H1 (cell line): ENCODE measurements around the gene GEMIN7.

Experiments used
- HDAC2 ChIP-seq, 2 experiments: fragments of 300-600 bp in 1 of 2; sonication (generic) in 1 of 2; IDR thresholded peaks; 2 replicates each; pipeline ENCODE4 v1.6.1; 2011 to 2012; ENCODE audit warnings: low read depth in 2 of 2, low read length in 2 of 2, mild to moderate bottlenecking in 2 of 2, moderate library complexity in 2 of 2, borderline replicate concordance in 1 of 2, inconsistent platforms in 1 of 2
- POLR2A ChIP-seq, 2 experiments: IDR thresholded peaks; 1 replicate in 1 of 2; 2 replicates in 1 of 2; pipeline ENCODE4 v1.6.1; 2011; ENCODE audit warnings: low read depth in 2 of 2, low read length in 2 of 2, mild to moderate bottlenecking in 2 of 2; ENCODE audit errors: control extremely low read depth in 1 of 2
- POLR2AphosphoS5 ChIP-seq: IDR thresholded peaks from 2 replicates; pipeline ENCODE4 v1.6.1; 2011; ENCODE audit warnings: low read depth, low read length
- TF ChIP-seq, protein P1 (sequence below), 3 experiments: IDR thresholded peaks; 1 replicate in 2 of 3; 2 replicates in 1 of 3; pipeline versions ENCODE4 v1.5.1 to v1.6.1; 2011; ENCODE audit warnings: low read length in 3 of 3, mild to moderate bottlenecking in 3 of 3, inconsistent platforms in 2 of 3, low read depth in 1 of 3, moderate library complexity in 1 of 3; ENCODE audit not compliant: insufficient read depth in 1 of 3; ENCODE audit errors: control extremely low read depth in 1 of 3

DNA sequence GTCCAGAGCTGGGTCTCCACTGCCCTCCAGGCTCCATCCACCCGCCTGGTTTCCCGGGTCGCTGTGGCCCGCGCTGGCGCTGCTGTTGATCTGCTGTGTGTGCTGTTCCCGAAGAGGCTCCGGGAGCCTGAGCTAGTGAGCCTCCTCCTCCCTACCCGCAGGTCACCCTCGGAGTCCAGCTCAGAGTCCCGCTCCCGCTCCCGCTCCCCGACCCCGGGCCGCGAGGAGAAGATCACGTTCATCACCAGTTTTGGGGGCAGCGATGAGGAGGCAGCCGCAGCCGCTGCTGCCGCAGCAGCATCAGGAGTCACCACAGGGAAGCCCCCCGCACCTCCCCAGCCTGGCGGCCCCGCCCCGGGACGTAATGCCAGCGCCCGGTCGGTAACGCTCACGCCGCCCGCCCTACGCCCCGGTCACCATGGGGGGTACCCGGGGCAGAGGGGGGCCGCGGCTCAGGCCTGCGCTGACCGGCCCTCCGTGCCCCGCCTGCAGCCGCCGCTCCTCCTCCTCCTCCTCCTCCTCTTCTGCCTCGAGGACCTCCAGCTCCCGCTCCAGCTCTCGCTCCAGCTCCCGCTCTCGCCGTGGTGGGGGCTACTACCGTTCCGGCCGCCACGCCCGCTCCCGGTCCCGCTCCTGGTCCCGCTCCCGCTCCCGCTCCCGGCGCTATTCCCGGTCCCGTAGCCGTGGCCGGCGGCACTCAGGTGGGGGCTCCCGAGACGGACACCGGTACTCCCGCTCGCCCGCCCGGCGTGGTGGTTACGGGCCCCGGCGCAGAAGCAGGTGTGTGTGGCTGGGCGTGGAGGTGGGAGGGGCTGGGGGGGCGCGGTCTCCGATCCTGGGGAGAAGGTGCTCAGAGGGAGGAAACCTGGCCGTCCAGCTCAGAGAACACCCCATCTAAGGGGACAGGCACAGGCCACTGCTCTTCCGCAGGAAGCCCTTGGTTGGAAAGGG is 14.9 kb upstream of the GEMIN7 start:
- TF ChIP-seq, protein P1, sequence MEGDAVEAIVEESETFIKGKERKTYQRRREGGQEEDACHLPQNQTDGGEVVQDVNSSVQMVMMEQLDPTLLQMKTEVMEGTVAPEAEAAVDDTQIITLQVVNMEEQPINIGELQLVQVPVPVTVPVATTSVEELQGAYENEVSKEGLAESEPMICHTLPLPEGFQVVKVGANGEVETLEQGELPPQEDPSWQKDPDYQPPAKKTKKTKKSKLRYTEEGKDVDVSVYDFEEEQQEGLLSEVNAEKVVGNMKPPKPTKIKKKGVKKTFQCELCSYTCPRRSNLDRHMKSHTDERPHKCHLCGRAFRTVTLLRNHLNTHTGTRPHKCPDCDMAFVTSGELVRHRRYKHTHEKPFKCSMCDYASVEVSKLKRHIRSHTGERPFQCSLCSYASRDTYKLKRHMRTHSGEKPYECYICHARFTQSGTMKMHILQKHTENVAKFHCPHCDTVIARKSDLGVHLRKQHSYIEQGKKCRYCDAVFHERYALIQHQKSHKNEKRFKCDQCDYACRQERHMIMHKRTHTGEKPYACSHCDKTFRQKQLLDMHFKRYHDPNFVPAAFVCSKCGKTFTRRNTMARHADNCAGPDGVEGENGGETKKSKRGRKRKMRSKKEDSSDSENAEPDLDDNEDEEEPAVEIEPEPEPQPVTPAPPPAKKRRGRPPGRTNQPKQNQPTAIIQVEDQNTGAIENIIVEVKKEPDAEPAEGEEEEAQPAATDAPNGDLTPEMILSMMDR (IDR thresholded peaks at IDR 0.05; ENCODE audit: control extremely low read depth in 1 of 3, insufficient read depth in 1 of 3, low read depth in 1 of 3, low read length in 3 of 3) = no peak
- TF ChIP-seq HDAC2 (IDR thresholded peaks at IDR 0.05; ENCODE audit: borderline replicate concordance in 1 of 2, low read depth in 2 of 2, low read length in 2 of 2) (no peak), POLR2A (IDR thresholded peaks at IDR 0.05; ENCODE audit: control extremely low read depth in 1 of 2, low read depth in 2 of 2, low read length in 2 of 2) (no peak), POLR2AphosphoS5 (no peak)
